Measurements from ENCODE around the gene KIF5C.

KIF5C gene

DNA sequence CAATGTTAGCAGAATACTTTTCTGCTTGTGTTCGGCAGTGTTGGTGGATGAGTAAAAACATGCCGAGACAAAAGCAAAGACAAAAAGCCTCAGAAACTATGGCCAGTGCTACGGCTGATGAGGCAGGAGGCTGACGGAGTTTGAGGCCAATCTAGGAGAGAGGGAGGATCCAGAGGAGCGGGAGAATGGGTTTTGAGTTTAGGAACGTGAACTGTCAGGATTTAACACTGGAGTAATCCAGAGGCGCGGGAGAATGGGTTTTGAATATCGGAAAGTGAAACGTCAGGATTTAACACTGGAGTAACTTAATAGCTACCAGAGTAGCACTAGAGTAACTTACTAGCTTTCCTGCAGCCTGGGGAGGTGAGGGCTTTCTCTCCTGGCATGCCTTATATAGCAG is 200.8 kb downstream of the KIF5C start:
- TF ChIP-seq, protein P1, sequence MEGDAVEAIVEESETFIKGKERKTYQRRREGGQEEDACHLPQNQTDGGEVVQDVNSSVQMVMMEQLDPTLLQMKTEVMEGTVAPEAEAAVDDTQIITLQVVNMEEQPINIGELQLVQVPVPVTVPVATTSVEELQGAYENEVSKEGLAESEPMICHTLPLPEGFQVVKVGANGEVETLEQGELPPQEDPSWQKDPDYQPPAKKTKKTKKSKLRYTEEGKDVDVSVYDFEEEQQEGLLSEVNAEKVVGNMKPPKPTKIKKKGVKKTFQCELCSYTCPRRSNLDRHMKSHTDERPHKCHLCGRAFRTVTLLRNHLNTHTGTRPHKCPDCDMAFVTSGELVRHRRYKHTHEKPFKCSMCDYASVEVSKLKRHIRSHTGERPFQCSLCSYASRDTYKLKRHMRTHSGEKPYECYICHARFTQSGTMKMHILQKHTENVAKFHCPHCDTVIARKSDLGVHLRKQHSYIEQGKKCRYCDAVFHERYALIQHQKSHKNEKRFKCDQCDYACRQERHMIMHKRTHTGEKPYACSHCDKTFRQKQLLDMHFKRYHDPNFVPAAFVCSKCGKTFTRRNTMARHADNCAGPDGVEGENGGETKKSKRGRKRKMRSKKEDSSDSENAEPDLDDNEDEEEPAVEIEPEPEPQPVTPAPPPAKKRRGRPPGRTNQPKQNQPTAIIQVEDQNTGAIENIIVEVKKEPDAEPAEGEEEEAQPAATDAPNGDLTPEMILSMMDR (IDR thresholded peaks at IDR 0.05): no peak
